Esophagus squamous epithelium (tissue), 5 donors: ENCODE measurements around the gene DAB2IP. TPM values are rescaled to one million over a fixed set of nuclear protein-coding genes. Genes with fewer than 3 reads are reported as not detected.

Experiments used
- DNase-seq: peaks from one replicate; lab custom pipeline; 2025; lab: John Stamatoyannopoulos, UW
- H3K27ac ChIP-seq, 4 donors: fragments of 200-600 bp; sonication (generic); one replicate each; pipeline ENCODE4 v1.5.1; 2016 to 2019; ENCODE audit warnings: mild to moderate bottlenecking in 1 of 4
- H3K27me3 ChIP-seq, 4 donors: fragments of 200-600 bp; sonication (generic); 1 replicate in 3 of 4; 2 replicates in 1 of 4; pipeline versions ENCODE4 v1.5.1 to v1.6.0; 2017 to 2021; ENCODE audit warnings: antibody characterized with exemption in 1 of 4
- H3K36me3 ChIP-seq, 3 donors: fragments of 200-600 bp; sonication (generic); one replicate each; pipeline ENCODE4 v1.5.1; 2016 to 2019
- H3K4me1 ChIP-seq, 3 donors: fragments of 200-600 bp; sonication (generic); one replicate each; pipeline ENCODE4 v1.5.1; 2017 to 2019
- H3K4me3 ChIP-seq, 4 donors: fragments of 200-600 bp; sonication (generic); 1 replicate in 3 of 4; 2 replicates in 1 of 4; pipeline ENCODE4 v1.5.1; 2016 to 2019; ENCODE audit warnings: mild to moderate bottlenecking in 2 of 4, moderate library complexity in 1 of 4
- H3K9me3 ChIP-seq, 3 donors: fragments of 200-600 bp; sonication (generic); one replicate each; pipeline ENCODE4 v1.5.1; 2016 to 2019
- POLR2A ChIP-seq, 4 donors: fragments of 450-650 bp; IDR thresholded peaks; one replicate each; pipeline ENCODE4 v1.6.1; 2017; ENCODE audit warnings: antibody characterized with exemption in 4 of 4, mild to moderate bottlenecking in 4 of 4, moderate library complexity in 3 of 4
- WGBS, 2 donors: methylation state at CpG; one replicate each; pipeline ENCODE4 v1.1.5; 2018; 5-methylcytosine and 5-hydroxymethylcytosine counted together
- intact Hi-C: fragments of 100-400 bp; cut with DNase I; formaldehyde crosslinking; loops from one replicate; pipeline ENCODE4 v1.15.0; 2022
- total RNA-seq, 4 donors: library from RNA; depleted of rRNA; stranded (reverse); fragments of >200 nt; gene quantifications; one replicate each; pipeline ENCODE4 v1.1.0, GENCODE V29; 2016
- TF ChIP-seq, protein P1 (sequence below), 6 experiments: fragments of 450-650 bp in 4 of 6; fragments of 200-600 bp in 2 of 6; sonication (generic) in 2 of 6; IDR thresholded peaks; one replicate each; pipeline ENCODE4 v1.5.1; 2016 to 2019; ENCODE audit warnings: antibody characterized with exemption in 6 of 6, mild to moderate bottlenecking in 4 of 6, moderate library complexity in 4 of 6
- donor health status: DM: yes; HTN: yes; CAD: no.

Gene DAB2IP
- total RNA-seq, 4 donors from 2014 or later = 28.3 to 48.8 (median 38.1) TPM

GRCh38 chr9:121743441-121744001 lies 92.1 kb downstream of the DAB2IP start:
- intact Hi-C loops = no loop called here
- WGBS, 2 donors = 18 to 49% methylated on average over 14 to 15 of the region's 15 CpGs
- peak in 1 of 4 donors; percentile 47 for TF ChIP-seq POLR2A (IDR thresholded peaks at IDR 0.05)
- TF ChIP-seq, protein P1, sequence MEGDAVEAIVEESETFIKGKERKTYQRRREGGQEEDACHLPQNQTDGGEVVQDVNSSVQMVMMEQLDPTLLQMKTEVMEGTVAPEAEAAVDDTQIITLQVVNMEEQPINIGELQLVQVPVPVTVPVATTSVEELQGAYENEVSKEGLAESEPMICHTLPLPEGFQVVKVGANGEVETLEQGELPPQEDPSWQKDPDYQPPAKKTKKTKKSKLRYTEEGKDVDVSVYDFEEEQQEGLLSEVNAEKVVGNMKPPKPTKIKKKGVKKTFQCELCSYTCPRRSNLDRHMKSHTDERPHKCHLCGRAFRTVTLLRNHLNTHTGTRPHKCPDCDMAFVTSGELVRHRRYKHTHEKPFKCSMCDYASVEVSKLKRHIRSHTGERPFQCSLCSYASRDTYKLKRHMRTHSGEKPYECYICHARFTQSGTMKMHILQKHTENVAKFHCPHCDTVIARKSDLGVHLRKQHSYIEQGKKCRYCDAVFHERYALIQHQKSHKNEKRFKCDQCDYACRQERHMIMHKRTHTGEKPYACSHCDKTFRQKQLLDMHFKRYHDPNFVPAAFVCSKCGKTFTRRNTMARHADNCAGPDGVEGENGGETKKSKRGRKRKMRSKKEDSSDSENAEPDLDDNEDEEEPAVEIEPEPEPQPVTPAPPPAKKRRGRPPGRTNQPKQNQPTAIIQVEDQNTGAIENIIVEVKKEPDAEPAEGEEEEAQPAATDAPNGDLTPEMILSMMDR (IDR thresholded peaks at IDR 0.05) = peak in 4 of 6 experiments; percentile 10 to 33 (median 22)
- Histone ChIP-seq H3K36me3 (peaks cover 0 to 6% (median 0%) of the 10 kb centered on the region in 3 donors), H3K27ac (peak overlapping the region; percentile 74 to 89 (median 88)), H3K4me1 (peaks cover 41 to 99% (median 61%) of the 10 kb centered on the region in 3 donors), H3K27me3 (no peaks in the 10 kb centered on the region), H3K4me3 (peak overlapping the region; percentile 10 to 60 (median 40)), H3K9me3 (no peaks in the 10 kb centered on the region)
- no peak for DNase-seq

GRCh38 chr9:121744002-121744686 lies 92.7 kb downstream of the DAB2IP start:
- peak overlapping the region; percentile 10 to 60 (median 40) for H3K4me3 ChIP-seq
- H3K27me3 ChIP-seq = no peaks in the 10 kb centered on the region
- DNase-seq = no peak
- peaks cover 46 to 99% (median 65%) of the 10 kb centered on the region in 3 donors for H3K4me1 ChIP-seq
- TF ChIP-seq POLR2A (IDR thresholded peaks at IDR 0.05) = no peak
- TF ChIP-seq, protein P1 (IDR thresholded peaks at IDR 0.05) = peak in 5 of 6 experiments; percentile 26 to 53 (median 48)
- WGBS, 2 donors = 27 to 29% methylated on average over 5 to 10 of the region's 11 CpGs
- intact Hi-C loops = no loop called here
- H3K27ac ChIP-seq = peak overlapping the region; percentile 74 to 89 (median 88)
- no peaks in the 10 kb centered on the region for H3K9me3 ChIP-seq
- H3K36me3 ChIP-seq = peaks cover 0 to 6% (median 0%) of the 10 kb centered on the region in 3 donors

- WGBS, 2 donors = 34 to 45% methylated on average over 6 to 7 of the region's 11 CpGs
- Histone ChIP-seq H3K27me3 (no peaks in the 10 kb centered on the region), H3K4me1 (peaks cover 47 to 99% (median 64%) of the 10 kb centered on the region in 3 donors), H3K4me3 (peak overlapping the region in 2 of 4 donors; percentile 43 to 60), H3K9me3 (no peaks in the 10 kb centered on the region), H3K27ac (peak overlapping the region; percentile 74 to 89 (median 88)), H3K36me3 (peaks cover 0 to 5% (median 0%) of the 10 kb centered on the region in 3 donors)
- TF ChIP-seq, protein P1 (IDR thresholded peaks at IDR 0.05) = no peak
- no peak for TF ChIP-seq POLR2A (IDR thresholded peaks at IDR 0.05)
- intact Hi-C loops = no loop called here
- DNase-seq = no peak
Measured at GRCh38 chr9:121744687-121745395, 93.4 kb downstream of the DAB2IP start.

GRCh38 chr9:121745396-121745695 lies 93.9 kb downstream of the DAB2IP start:
- no peak for TF ChIP-seq POLR2A (IDR thresholded peaks at IDR 0.05)
- TF ChIP-seq, protein P1 (IDR thresholded peaks at IDR 0.05) = no peak
- H3K27ac ChIP-seq = peak overlapping the region in 3 of 4 donors; percentile 86 to 89 (median 89)
- no peak for DNase-seq
- peaks cover 51 to 99% (median 64%) of the 10 kb centered on the region in 3 donors for H3K4me1 ChIP-seq
- peaks cover 0 to 10% (median 0%) of the 10 kb centered on the region in 3 donors for H3K36me3 ChIP-seq
- intact Hi-C loops = no loop called here
- no peaks in the 10 kb centered on the region for H3K27me3 ChIP-seq
- H3K4me3 ChIP-seq = no peak overlapping the region
- WGBS, 2 donors = no CpG with 5 or more reads among the region's 4 CpGs
- H3K9me3 ChIP-seq = no peaks in the 10 kb centered on the region
